GM23338 (cell line): ENCODE data around the gene SEC61A1. TPM values are rescaled to one million over a fixed set of nuclear protein-coding genes. Genes with fewer than 3 reads are reported as not detected.

ENCODE experiments used
- ATAC-seq: fragments of 200-7000 bp; cut with Tn5 transposase; 3 replicates; pipeline ENCODE4 v1.9.1; 2020
- DNase-seq: peaks from one replicate; pipeline ENCODE4 v3.0.0-alpha.2; 2015; ENCODE audit warnings: low spot score
- H2AFZ ChIP-seq: fragments of 200-600 bp; sonication (generic); 2 replicates; pipeline ENCODE4 v1.8.0; 2016; ENCODE audit warnings: antibody characterized with exemption, mild to moderate bottlenecking, moderate library complexity
- H3F3A ChIP-seq: fragments of 200-600 bp; sonication (generic); replicated peaks from 2 replicates; pipeline ENCODE4 v1.8.0; 2017; ENCODE audit warnings: antibody characterized with exemption, mixed run types, low read depth
- H3K27ac ChIP-seq: fragments of 200-600 bp; sonication (generic); 2 replicates; pipeline ENCODE4 v1.6.1; 2016; ENCODE audit warnings: low read depth
- H3K27me3 ChIP-seq: fragments of 200-600 bp; sonication (generic); 2 replicates; pipeline ENCODE4 v1.8.0; 2016; ENCODE audit warnings: mild to moderate bottlenecking, mixed run types, moderate library complexity; ENCODE audit not compliant: insufficient read depth
- H3K36me3 ChIP-seq: fragments of 200-600 bp; sonication (generic); 2 replicates; pipeline ENCODE4 v1.8.0; 2016; ENCODE audit warnings: mild to moderate bottlenecking; ENCODE audit not compliant: insufficient read depth
- H3K4me1 ChIP-seq: fragments of 200-600 bp; sonication (generic); 2 replicates; pipeline ENCODE4 v1.8.0; 2016; ENCODE audit warnings: mild to moderate bottlenecking, moderate library complexity; ENCODE audit not compliant: insufficient read depth
- H3K4me2 ChIP-seq: fragments of 200-600 bp; sonication (generic); 2 replicates; pipeline ENCODE4 v1.7.1; 2017; ENCODE audit warnings: mixed run types
- H3K4me3 ChIP-seq: fragments of 200-600 bp; sonication (generic); 2 replicates; pipeline ENCODE4 v1.6.1; 2016; ENCODE audit warnings: mixed run types
- H3K79me2 ChIP-seq: fragments of 200-600 bp; sonication (generic); replicated peaks from 2 replicates; pipeline ENCODE4 v1.8.0; 2017; ENCODE audit warnings: mild to moderate bottlenecking; ENCODE audit not compliant: insufficient read depth
- H3K9me2 ChIP-seq: fragments of 200-600 bp; sonication (generic); 2 replicates; pipeline ENCODE4 v1.8.0; 2017; ENCODE audit not compliant: insufficient read depth
- H4K20me1 ChIP-seq: fragments of 200-600 bp; sonication (generic); replicated peaks from 2 replicates; pipeline ENCODE4 v1.8.0; 2017; ENCODE audit warnings: mild to moderate bottlenecking; ENCODE audit not compliant: insufficient read depth
- H3K27ac Mint-ChIP-seq: 2 replicates; pipeline ENCODE4 v1.8.0; 2020; ENCODE audit warnings: inconsistent platforms, mild to moderate bottlenecking, moderate library complexity, mixed read lengths
- H3K27me3 Mint-ChIP-seq: 3 replicates; pipeline ENCODE4 v1.8.0; 2022; ENCODE audit warnings: low read depth, mild to moderate bottlenecking, moderate library complexity, mixed read lengths, inconsistent platforms; ENCODE audit not compliant: insufficient read depth, poor library complexity
- H3K36me3 Mint-ChIP-seq: 3 replicates; pipeline ENCODE4 v1.8.0; 2021; ENCODE audit warnings: low read depth, mild to moderate bottlenecking, inconsistent platforms, moderate library complexity, mixed read lengths
- H3K4me1 Mint-ChIP-seq: 3 replicates; pipeline ENCODE4 v1.8.0; 2020; ENCODE audit warnings: mild to moderate bottlenecking, inconsistent platforms, mixed read lengths
- H3K4me3 Mint-ChIP-seq: 3 replicates; pipeline ENCODE4 v1.8.0; 2021; ENCODE audit warnings: moderate library complexity, mild to moderate bottlenecking, inconsistent platforms, mixed read lengths
- H3K9me3 Mint-ChIP-seq: 3 replicates; pipeline ENCODE4 v1.8.0; 2020; ENCODE audit warnings: moderate library complexity, mild to moderate bottlenecking, inconsistent platforms, mixed read lengths
- CREB1 ChIP-seq: fragments of 250-450 bp; sonication (Bioruptor Pico); IDR thresholded peaks from 2 replicates; pipeline ENCODE4 v1.5.0; 2020; ENCODE audit warnings: low read depth, mild to moderate bottlenecking, moderate library complexity
- EZH2 ChIP-seq: fragments of 200-600 bp; sonication (generic); IDR thresholded peaks from one replicate; pipeline ENCODE4 v1.8.0; 2017; ENCODE audit warnings: antibody characterized with exemption, mild to moderate bottlenecking, low read depth; ENCODE audit not compliant: unreplicated experiment
- EZH2phosphoT487 ChIP-seq: fragments of 200-600 bp; sonication (generic); IDR thresholded peaks from one replicate; pipeline ENCODE4 v1.8.1; 2018; ENCODE audit warnings: antibody characterized with exemption; ENCODE audit not compliant: unreplicated experiment
- JUNB ChIP-seq: IDR thresholded peaks from one replicate; pipeline ENCODE4 v1.6.1; 2016; ENCODE audit warnings: antibody characterized with exemption; ENCODE audit not compliant: unreplicated experiment
- NANOG ChIP-seq: IDR thresholded peaks from 2 replicates; pipeline ENCODE4 v1.6.1; 2016; ENCODE audit warnings: antibody characterized with exemption, borderline replicate concordance
- POLR2AphosphoS5 ChIP-seq: IDR thresholded peaks from 2 replicates; pipeline ENCODE4 v1.6.1; 2016; ENCODE audit warnings: antibody characterized with exemption, low read depth
- STAT1 ChIP-seq: IDR thresholded peaks from one replicate; pipeline ENCODE4 v1.6.1; 2016; ENCODE audit warnings: antibody characterized with exemption; ENCODE audit not compliant: unreplicated experiment
- ZNF114 ChIP-seq: fragments of 250-450 bp; sonication (Bioruptor Pico); IDR thresholded peaks from 2 replicates; pipeline ENCODE4 v1.5.0; 2020; ENCODE audit warnings: mild to moderate bottlenecking, moderate library complexity
- ZNF331 ChIP-seq: fragments of 250-450 bp; sonication (Bioruptor Pico); IDR thresholded peaks from 2 replicates; pipeline ENCODE4 v1.5.0; 2020; ENCODE audit warnings: low read depth, mild to moderate bottlenecking, moderate library complexity
- polyA plus RNA-seq: library from polyadenylated mRNA; unstranded; fragments of >200 nt; fragmentation: Nextera tagmentation; extraction: Ambion mirVana; gene quantifications from 2 replicates; pipeline ENCODE4 v1.2.1, GENCODE V29; 2016
- total RNA-seq: library from RNA; depleted of rRNA; stranded (reverse); fragments of >200 nt; shearing (Covaris generic); gene quantifications from 2 replicates; pipeline ENCODE4 v1.2.3, GENCODE V29; 2014
- TF ChIP-seq, protein P1 (sequence below): fragments of 250-450 bp; sonication (Bioruptor Pico); IDR thresholded peaks from 2 replicates; pipeline ENCODE4 v1.5.0; 2020; ENCODE audit warnings: mild to moderate bottlenecking, moderate library complexity
- TF ChIP-seq, protein P2 (sequence below): IDR thresholded peaks from 2 replicates; pipeline ENCODE4 v1.6.1; 2016; ENCODE audit warnings: antibody characterized with exemption
- TF ChIP-seq, protein P3 (sequence below): IDR thresholded peaks from one replicate; pipeline ENCODE4 v1.6.1; 2018; ENCODE audit warnings: antibody characterized with exemption; ENCODE audit not compliant: unreplicated experiment
- TF ChIP-seq, protein P4 (sequence below), 2 experiments: fragments of 200-600 bp in 1 of 2; sonication (generic) in 1 of 2; conservative IDR thresholded peaks; 2 replicates each; pipeline versions ENCODE4 v1.5.1 to v1.6.1; 2016 to 2017; ENCODE audit warnings: antibody characterized with exemption in 2 of 2, low read depth in 2 of 2, mild to moderate bottlenecking in 2 of 2, moderate library complexity in 1 of 2

SEC61A1 gene
- total and polyA plus RNA-seq, 2 experiments from 2014 or later = 44.8 to 184 TPM

DNA sequence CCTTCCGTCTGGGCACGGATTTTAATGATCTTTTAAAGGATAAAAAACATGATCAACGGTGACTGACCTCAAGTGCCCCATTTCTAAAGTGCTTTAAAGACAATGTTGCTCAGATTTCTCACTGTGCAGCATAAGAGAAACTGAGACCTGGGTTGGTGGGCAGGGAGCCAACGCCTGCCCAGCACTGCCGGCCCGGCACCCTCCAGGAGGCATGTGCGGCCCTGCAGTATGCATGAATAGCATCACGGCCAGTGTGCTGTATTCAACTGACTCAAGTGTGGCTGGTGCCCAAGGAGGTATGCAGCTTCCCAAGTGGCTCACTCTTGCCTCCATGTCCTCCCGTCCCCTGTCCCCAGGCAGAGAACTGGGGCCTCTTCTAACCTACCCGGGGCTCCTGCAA is 30.3 kb downstream of the SEC61A1 start:
- no peaks in the 10 kb centered on the region for H3K9me3 Mint-ChIP-seq
- H3K4me1 ChIP-seq = peaks cover 1% of the 10 kb centered on the region; the same call in 1 of the 2 replicates
- H3K4me3 Mint-ChIP-seq = no peak overlapping the region
- no peak overlapping the region for H3K27ac ChIP-seq
- no peaks in the 10 kb centered on the region; the same call in 1 of the 2 replicates for H3K79me2 ChIP-seq
- H3K27ac Mint-ChIP-seq = no peak overlapping the region
- peaks cover 24% of the 10 kb centered on the region for H4K20me1 ChIP-seq
- DNase-seq (no peak), ATAC-seq (no peak)
- H3K27me3 ChIP-seq = no peaks in the 10 kb centered on the region
- H3K36me3 Mint-ChIP-seq = peaks cover 83% of the 10 kb centered on the region
- no peak overlapping the region for H2AFZ ChIP-seq
- H3K9me2 ChIP-seq = no peaks in the 10 kb centered on the region
- no peak for TF ChIP-seq STAT1
- TF ChIP-seq EZH2phosphoT487 = no peak
- no peak for TF ChIP-seq POLR2AphosphoS5
- TF ChIP-seq EZH2 = no peak
- TF ChIP-seq, protein P1, sequence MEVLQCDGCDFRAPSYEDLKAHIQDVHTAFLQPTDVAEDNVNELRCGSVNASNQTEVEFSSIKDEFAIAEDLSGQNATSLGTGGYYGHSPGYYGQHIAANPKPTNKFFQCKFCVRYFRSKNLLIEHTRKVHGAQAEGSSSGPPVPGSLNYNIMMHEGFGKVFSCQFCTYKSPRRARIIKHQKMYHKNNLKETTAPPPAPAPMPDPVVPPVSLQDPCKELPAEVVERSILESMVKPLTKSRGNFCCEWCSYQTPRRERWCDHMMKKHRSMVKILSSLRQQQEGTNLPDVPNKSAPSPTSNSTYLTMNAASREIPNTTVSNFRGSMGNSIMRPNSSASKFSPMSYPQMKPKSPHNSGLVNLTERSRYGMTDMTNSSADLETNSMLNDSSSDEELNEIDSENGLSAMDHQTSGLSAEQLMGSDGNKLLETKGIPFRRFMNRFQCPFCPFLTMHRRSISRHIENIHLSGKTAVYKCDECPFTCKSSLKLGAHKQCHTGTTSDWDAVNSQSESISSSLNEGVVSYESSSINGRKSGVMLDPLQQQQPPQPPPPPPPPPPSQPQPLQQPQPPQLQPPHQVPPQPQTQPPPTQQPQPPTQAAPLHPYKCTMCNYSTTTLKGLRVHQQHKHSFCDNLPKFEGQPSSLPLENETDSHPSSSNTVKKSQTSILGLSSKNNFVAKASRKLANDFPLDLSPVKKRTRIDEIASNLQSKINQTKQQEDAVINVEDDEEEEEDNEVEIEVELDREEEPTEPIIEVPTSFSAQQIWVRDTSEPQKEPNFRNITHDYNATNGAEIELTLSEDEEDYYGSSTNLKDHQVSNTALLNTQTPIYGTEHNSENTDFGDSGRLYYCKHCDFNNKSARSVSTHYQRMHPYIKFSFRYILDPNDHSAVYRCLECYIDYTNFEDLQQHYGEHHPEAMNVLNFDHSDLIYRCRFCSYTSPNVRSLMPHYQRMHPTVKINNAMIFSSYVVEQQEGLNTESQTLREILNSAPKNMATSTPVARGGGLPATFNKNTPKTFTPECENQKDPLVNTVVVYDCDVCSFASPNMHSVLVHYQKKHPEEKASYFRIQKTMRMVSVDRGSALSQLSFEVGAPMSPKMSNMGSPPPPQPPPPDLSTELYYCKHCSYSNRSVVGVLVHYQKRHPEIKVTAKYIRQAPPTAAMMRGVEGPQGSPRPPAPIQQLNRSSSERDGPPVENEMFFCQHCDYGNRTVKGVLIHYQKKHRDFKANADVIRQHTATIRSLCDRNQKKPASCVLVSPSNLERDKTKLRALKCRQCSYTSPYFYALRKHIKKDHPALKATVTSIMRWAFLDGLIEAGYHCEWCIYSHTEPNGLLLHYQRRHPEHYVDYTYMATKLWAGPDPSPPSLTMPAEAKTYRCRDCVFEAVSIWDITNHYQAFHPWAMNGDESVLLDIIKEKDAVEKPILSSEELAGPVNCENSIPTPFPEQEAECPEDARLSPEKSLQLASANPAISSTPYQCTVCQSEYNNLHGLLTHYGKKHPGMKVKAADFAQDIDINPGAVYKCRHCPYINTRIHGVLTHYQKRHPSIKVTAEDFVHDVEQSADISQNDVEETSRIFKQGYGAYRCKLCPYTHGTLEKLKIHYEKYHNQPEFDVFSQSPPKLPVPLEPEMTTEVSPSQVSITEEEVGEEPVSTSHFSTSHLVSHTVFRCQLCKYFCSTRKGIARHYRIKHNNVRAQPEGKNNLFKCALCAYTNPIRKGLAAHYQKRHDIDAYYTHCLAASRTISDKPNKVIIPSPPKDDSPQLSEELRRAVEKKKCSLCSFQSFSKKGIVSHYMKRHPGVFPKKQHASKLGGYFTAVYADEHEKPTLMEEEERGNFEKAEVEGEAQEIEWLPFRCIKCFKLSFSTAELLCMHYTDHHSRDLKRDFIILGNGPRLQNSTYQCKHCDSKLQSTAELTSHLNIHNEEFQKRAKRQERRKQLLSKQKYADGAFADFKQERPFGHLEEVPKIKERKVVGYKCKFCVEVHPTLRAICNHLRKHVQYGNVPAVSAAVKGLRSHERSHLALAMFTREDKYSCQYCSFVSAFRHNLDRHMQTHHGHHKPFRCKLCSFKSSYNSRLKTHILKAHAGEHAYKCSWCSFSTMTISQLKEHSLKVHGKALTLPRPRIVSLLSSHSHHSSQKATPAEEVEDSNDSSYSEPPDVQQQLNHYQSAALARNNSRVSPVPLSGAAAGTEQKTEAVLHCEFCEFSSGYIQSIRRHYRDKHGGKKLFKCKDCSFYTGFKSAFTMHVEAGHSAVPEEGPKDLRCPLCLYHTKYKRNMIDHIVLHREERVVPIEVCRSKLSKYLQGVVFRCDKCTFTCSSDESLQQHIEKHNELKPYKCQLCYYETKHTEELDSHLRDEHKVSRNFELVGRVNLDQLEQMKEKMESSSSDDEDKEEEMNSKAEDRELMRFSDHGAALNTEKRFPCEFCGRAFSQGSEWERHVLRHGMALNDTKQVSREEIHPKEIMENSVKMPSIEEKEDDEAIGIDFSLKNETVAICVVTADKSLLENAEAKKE (CRISPR knock-in tag) = no peak
- TF ChIP-seq ZNF331 = no peak
- TF ChIP-seq, protein P2, sequence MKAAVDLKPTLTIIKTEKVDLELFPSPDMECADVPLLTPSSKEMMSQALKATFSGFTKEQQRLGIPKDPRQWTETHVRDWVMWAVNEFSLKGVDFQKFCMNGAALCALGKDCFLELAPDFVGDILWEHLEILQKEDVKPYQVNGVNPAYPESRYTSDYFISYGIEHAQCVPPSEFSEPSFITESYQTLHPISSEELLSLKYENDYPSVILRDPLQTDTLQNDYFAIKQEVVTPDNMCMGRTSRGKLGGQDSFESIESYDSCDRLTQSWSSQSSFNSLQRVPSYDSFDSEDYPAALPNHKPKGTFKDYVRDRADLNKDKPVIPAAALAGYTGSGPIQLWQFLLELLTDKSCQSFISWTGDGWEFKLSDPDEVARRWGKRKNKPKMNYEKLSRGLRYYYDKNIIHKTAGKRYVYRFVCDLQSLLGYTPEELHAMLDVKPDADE = no peak
- no peak for TF ChIP-seq CREB1 (CRISPR knock-in tag)
- TF ChIP-seq, protein P3, sequence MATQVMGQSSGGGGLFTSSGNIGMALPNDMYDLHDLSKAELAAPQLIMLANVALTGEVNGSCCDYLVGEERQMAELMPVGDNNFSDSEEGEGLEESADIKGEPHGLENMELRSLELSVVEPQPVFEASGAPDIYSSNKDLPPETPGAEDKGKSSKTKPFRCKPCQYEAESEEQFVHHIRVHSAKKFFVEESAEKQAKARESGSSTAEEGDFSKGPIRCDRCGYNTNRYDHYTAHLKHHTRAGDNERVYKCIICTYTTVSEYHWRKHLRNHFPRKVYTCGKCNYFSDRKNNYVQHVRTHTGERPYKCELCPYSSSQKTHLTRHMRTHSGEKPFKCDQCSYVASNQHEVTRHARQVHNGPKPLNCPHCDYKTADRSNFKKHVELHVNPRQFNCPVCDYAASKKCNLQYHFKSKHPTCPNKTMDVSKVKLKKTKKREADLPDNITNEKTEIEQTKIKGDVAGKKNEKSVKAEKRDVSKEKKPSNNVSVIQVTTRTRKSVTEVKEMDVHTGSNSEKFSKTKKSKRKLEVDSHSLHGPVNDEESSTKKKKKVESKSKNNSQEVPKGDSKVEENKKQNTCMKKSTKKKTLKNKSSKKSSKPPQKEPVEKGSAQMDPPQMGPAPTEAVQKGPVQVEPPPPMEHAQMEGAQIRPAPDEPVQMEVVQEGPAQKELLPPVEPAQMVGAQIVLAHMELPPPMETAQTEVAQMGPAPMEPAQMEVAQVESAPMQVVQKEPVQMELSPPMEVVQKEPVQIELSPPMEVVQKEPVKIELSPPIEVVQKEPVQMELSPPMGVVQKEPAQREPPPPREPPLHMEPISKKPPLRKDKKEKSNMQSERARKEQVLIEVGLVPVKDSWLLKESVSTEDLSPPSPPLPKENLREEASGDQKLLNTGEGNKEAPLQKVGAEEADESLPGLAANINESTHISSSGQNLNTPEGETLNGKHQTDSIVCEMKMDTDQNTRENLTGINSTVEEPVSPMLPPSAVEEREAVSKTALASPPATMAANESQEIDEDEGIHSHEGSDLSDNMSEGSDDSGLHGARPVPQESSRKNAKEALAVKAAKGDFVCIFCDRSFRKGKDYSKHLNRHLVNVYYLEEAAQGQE = no peak
- TF ChIP-seq, protein P4, sequence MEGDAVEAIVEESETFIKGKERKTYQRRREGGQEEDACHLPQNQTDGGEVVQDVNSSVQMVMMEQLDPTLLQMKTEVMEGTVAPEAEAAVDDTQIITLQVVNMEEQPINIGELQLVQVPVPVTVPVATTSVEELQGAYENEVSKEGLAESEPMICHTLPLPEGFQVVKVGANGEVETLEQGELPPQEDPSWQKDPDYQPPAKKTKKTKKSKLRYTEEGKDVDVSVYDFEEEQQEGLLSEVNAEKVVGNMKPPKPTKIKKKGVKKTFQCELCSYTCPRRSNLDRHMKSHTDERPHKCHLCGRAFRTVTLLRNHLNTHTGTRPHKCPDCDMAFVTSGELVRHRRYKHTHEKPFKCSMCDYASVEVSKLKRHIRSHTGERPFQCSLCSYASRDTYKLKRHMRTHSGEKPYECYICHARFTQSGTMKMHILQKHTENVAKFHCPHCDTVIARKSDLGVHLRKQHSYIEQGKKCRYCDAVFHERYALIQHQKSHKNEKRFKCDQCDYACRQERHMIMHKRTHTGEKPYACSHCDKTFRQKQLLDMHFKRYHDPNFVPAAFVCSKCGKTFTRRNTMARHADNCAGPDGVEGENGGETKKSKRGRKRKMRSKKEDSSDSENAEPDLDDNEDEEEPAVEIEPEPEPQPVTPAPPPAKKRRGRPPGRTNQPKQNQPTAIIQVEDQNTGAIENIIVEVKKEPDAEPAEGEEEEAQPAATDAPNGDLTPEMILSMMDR (conservative IDR thresholded peaks at IDR 0.05; ENCODE audit: low read depth in 2 of 2) = no peak
- TF ChIP-seq NANOG = no peak
- no peak for TF ChIP-seq ZNF114
- no peak for TF ChIP-seq JUNB
- H3K4me1 Mint-ChIP-seq = peaks cover 6% of the 10 kb centered on the region; the same call in 2 of the 3 replicates
- H3K27me3 Mint-ChIP-seq = peaks cover 4% of the 10 kb centered on the region
- no peaks in the 10 kb centered on the region for H3F3A ChIP-seq
- H3K4me3 ChIP-seq = no peak overlapping the region
- peaks cover 14% of the 10 kb centered on the region; the same call in 1 of the 2 replicates for H3K36me3 ChIP-seq
- no peak overlapping the region for H3K4me2 ChIP-seq
